Epithelial cell of esophagus (primary cell): Measurements from ENCODE around the gene ITPR1.
"Not testable (repeated sequence)": the region's sequence is repeated elsewhere in the genome, so short reads cannot be mapped to it uniquely, and the experiment has no call there.

ENCODE experiments used
- DNase-seq: peaks from one replicate; pipeline ENCODE4 v3.0.0; 2010; ENCODE audit warnings: low read depth
- H3K4me3 ChIP-seq: 2 replicates; pipeline ENCODE4 v1.5.1; 2011; ENCODE audit warnings: mild to moderate bottlenecking, low read length, control low read depth
- CTCF ChIP-seq: IDR thresholded peaks from 2 replicates; pipeline ENCODE4 v1.5.1; 2011; ENCODE audit warnings: low read depth, mild to moderate bottlenecking, low read length, control low read depth, inconsistent platforms; ENCODE audit not compliant: insufficient read depth; ENCODE audit errors: missing control alignments

Gene ITPR1

DNA sequence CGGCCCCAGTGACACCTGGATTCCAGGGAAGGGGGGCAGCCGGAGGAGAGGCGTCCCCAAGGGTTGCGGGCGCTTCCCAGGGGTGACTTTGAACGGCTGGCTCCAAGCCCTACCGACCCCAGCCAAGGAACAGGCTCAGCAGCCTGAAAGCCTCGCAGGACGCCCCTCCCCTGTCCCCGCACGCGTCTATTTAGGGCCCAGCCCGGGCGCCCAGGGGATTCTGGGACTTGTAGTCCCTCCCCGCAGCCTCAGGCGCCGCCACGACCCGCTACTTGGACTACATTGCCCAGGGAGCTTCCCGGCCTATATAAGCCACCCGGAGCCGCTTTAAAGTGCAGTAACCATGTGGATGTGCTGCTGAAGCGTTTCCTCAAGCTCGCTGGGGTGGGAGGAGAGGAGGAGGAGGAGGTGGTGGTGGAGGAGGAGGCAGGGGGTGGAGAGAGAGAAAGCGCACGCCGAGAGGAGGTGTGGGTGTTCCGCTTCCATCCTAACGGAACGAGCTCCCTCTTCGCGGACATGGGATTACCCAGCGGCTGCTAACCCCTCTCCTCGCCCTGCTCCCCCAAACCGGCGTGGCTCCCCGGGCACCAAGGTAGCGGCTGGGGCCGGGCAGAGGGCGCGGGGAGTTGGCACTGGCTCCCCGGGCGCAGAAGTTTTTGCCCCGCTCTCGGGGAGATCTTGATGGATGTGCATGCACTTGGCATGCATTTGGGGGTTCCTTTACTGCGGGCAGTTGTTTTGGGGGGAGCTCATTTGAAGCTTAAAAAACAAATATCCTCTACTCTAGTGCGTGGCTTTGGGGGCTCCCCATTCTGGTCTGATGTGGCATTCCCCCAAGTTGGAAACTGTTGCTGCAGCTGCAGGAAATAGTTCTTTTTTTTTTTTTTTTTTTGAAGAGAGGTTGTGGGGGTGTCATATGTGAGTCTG lies at the start of gene ITPR1:
Gene ITPR1 (plus strand): TSS at position 335 of the 927 bp plus-strand sequence. CDS start 23,144 bp downstream, outside the sequence.
- TF ChIP-seq CTCF: no peak
- H3K4me3 ChIP-seq: peak within 1 kb of the TSS; percentile 86
- DNase-seq: peak; percentile 98

DNA sequence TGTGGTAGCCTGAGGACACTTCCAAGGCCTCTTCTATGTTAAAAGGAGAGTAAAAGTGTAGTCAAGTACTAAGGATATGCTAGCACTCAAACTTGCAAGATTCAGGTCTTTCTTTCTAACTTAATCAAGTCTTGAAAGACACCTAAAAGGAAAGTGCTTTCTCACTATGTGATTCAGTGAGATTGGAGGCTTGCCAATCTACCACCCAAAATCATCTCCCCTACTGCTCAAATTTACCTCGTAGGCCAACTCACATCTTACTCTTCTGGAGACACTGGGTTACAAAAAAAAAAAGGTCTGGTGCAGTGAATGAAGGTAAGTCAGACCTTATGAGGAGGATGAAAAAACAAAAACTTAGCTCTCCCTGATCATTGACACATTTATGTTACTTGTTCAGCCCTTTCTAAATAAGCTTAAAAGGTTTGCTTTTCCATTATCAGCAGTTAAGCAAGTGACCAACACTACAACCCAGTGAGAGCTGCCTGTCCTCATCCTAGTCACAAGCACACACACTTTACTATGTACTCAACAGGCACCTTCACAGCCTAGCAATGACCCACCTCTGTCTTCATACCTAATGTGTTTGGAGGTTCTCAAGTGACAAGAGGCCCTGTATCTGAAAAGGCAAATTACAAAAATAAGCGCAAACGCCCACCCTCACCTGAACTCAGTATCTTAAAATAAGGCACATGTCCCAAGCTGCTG lies 45.7 kb upstream of the ITPR1 start:
- H3K4me3 ChIP-seq: no peak overlapping the region
- TF ChIP-seq CTCF: no peak
- no peak for DNase-seq

DNA sequence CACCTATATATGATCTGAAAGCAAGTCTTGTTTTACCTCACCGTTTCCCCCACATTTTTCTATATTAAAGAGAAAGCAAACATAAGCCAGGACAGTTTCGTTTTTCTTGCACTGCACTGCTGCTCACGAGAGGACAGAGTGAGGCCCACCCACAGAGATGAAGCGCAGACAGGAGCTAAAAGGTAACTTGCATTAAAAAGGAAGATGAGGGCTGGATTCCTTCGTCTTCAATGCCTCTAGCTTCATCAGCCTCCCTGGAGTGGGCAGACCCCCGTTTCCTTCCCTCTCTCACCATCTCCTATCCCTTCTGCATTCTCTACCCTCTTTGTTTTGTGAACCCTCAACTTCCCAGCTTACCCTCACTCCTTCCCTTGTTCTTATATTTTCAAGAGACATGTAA lies 45.0 kb upstream of the ITPR1 start:
- H3K4me3 ChIP-seq: no peak overlapping the region
- TF ChIP-seq CTCF: no peak
- no peak for DNase-seq

GRCh38 chr3:4449043-4449805 lies 43.9 kb upstream of the ITPR1 start:
- no peak overlapping the region for H3K4me3 ChIP-seq
- no peak for DNase-seq
- TF ChIP-seq CTCF: no peak

DNA sequence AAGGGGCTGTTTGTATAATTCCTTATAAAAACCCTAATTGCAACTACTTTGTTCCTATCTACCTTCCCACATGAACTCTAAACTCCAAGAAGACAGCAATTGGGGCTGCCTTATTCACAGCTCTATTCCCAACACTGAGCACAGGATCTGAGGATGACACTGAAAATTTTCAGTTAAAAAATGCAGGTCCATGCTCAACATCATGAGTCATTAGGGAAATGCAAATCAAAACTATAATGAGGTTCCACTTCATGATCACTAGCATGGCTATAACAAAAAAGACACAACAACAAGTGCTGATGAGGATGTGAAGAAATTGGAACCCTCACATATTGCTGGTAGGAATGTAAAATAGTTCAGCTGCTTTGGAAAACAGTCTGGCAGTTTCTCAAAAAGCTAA lies 39.0 kb upstream of the ITPR1 start:
- DNase-seq: no peak
- TF ChIP-seq CTCF: no peak
- H3K4me3 ChIP-seq: no peak overlapping the region

- DNase-seq, H3K4me3 ChIP-seq: not testable (repeated sequence)
Observed at GRCh38 chr3:4456780-4457179, 36.4 kb upstream of the ITPR1 start.

- no peak for DNase-seq
- no peak overlapping the region for H3K4me3 ChIP-seq
- no peak for TF ChIP-seq CTCF
Observed at GRCh38 chr3:4458961-4459360, 34.2 kb upstream of the ITPR1 start.
